HAP-1 (cell line): Measurements from ENCODE around the gene ETAA1.

ENCODE experiments used
- DNase-seq, 2 experiments: peaks; one replicate each; pipeline ENCODE4 v3.0.0-alpha.2; 2016 to 2020; ENCODE audit warnings: low spot score in 2 of 2
- H3K27me3 ChIP-seq: fragments of 250-450 bp; sonication (Bioruptor Pico); 2 replicates; pipeline ENCODE4 v1.5.1; 2020; ENCODE audit warnings: low read depth, mild to moderate bottlenecking, moderate library complexity
- H3K36me3 ChIP-seq: fragments of 250-450 bp; sonication (Bioruptor Pico); replicated peaks from 2 replicates; pipeline ENCODE4 v1.5.1; 2020; ENCODE audit warnings: mild to moderate bottlenecking
- H3K4me1 ChIP-seq: fragments of 250-450 bp; sonication (Bioruptor Pico); 2 replicates; pipeline ENCODE4 v1.5.1; 2020; ENCODE audit warnings: mild to moderate bottlenecking
- H3K4me3 ChIP-seq: fragments of 250-450 bp; sonication (Bioruptor Pico); 2 replicates; pipeline ENCODE4 v1.5.1; 2020; ENCODE audit warnings: mild to moderate bottlenecking, moderate library complexity
- H3K9me3 ChIP-seq: fragments of 250-450 bp; sonication (Bioruptor Pico); 2 replicates; pipeline ENCODE4 v1.5.1; 2020; ENCODE audit warnings: mild to moderate bottlenecking, moderate library complexity
- in situ Hi-C: fragments of 300-500 bp; cut with MboI; formaldehyde crosslinking; loops from 3 replicates; pipeline ENCODE4 v1.14.3; 2020; ENCODE audit warnings: low sequenced_read_pairs, inconsistent platforms, mixed read lengths

The ETAA1 gene

DNA sequence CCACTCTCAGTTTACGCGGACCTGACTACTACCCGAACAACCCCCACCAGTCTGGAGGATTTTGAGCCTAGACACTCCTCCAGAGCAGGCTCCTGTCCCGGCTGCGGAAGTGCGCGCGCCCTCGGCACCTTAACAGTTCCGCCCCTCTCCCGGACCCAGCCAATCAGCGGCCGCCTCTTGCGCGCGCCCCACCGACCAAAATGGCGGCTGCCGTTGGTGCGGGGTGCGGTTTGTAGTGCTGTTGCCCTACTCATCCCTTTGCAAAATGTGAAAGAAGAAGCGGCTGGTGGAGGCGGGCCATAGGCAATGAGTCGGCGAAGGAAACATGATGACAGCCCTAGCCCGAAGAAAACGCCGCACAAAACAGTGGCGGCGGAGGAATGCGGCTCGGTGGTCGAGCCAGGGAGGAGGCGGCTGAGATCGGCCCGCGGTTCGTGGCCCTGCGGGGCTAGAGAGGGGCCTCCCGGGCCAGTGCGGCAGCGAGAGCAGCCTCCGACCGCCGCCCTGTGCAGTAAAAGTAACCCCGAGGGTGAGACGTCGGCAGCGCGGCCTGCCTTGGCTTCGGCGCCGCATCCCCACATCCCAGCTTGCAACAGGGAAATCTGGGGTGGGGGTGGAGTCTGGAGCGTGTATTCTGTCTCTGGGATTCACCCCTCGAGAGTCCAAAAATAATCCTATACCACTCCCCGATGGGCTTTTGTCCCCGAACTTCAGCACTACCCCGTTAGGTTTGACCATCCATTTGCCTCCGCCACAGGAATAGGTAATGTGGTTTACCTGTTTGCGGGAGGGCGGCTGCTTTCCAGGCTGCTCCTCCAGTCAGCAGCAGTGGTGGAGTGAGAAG, at the start of gene ETAA1:
TSS of gene ETAA1 (plus strand) at position 191 of the 844 bp plus-strand sequence. CDS start at position 307, 116 bp downstream.
- no peaks in the 10 kb centered on the region for H3K9me3 ChIP-seq
- in situ Hi-C loops, result no loop called here
- H3K27me3 ChIP-seq, result no peaks in the 10 kb centered on the region
- H3K4me1 ChIP-seq, result peaks cover 17% of the 10 kb centered on the region
- DNase-seq, result peak; percentile 76 to 94
- H3K4me3 ChIP-seq, result peak within 1 kb of the TSS; percentile 85
- H3K36me3 ChIP-seq, result peaks cover 14% of the 10 kb centered on the region

- H3K4me3 ChIP-seq, result no peak overlapping the region
- DNase-seq, result no peak
- no peaks in the 10 kb centered on the region for H3K36me3 ChIP-seq
- H3K9me3 ChIP-seq, result no peaks in the 10 kb centered on the region
- H3K27me3 ChIP-seq, result peaks cover 13% of the 10 kb centered on the region
- H3K4me1 ChIP-seq, result no peaks in the 10 kb centered on the region
- in situ Hi-C loops, result no loop called here
These were observed 30.2 kb upstream of the ETAA1 start for GRCh38 chr2:67366832-67367412.

GRCh38 chr2:67374481-67374880, 22.7 kb upstream of the ETAA1 start:
- Histone ChIP-seq H3K27me3 (0 out of 2 replicates have a peak, but pooled peaks cover 2% of the 10 kb centered on the region), H3K4me1 (peaks cover 12% of the 10 kb centered on the region), H3K4me3 (no peak overlapping the region), H3K36me3 (no peaks in the 10 kb centered on the region), H3K9me3 (no peaks in the 10 kb centered on the region)
- in situ Hi-C loops, result no loop called here
- DNase-seq, result peak in 1 of 2 experiments; percentile 10

- in situ Hi-C loops, result no loop called here
- no peaks in the 10 kb centered on the region for H3K9me3 ChIP-seq
- peaks cover 12% of the 10 kb centered on the region for H3K4me1 ChIP-seq
- no peaks in the 10 kb centered on the region for H3K27me3 ChIP-seq
- no peaks in the 10 kb centered on the region for H3K36me3 ChIP-seq
- DNase-seq, result no peak
- no peak overlapping the region for H3K4me3 ChIP-seq
These were observed 22.2 kb upstream of the ETAA1 start for GRCh38 chr2:67374949-67375348.

DNA sequence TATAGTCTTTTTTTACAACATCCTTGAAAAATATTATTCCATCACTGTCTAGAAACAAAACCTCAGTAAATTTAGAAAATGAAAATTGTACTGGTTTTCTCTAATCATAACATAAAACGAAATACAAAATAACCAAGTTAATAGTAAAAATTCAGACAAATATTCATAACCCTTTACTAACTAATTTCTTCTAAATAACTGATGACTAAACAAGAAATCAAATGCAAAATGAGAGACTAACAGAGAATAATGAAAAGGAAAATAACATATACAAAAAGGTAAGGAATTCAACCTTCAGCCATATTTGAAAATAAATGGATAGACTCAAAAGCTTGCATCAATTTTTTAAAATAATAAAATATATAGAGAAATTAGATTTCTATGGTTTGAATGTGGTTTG, 18.6 kb upstream of the ETAA1 start:
- DNase-seq, result no peak
- Histone ChIP-seq H3K36me3 (no peaks in the 10 kb centered on the region), H3K9me3 (no peaks in the 10 kb centered on the region), H3K27me3 (no peaks in the 10 kb centered on the region), H3K4me3 (no peak overlapping the region), H3K4me1 (peaks cover 12% of the 10 kb centered on the region)
- in situ Hi-C loops, result no loop called here

GRCh38 chr2:67379048-67379447, 18.1 kb upstream of the ETAA1 start:
- Histone ChIP-seq H3K4me3 (no peak overlapping the region), H3K9me3 (no peaks in the 10 kb centered on the region), H3K36me3 (no peaks in the 10 kb centered on the region), H3K4me1 (peaks cover 10% of the 10 kb centered on the region), H3K27me3 (no peaks in the 10 kb centered on the region)
- in situ Hi-C loops, result no loop called here
- no peak for DNase-seq

DNA sequence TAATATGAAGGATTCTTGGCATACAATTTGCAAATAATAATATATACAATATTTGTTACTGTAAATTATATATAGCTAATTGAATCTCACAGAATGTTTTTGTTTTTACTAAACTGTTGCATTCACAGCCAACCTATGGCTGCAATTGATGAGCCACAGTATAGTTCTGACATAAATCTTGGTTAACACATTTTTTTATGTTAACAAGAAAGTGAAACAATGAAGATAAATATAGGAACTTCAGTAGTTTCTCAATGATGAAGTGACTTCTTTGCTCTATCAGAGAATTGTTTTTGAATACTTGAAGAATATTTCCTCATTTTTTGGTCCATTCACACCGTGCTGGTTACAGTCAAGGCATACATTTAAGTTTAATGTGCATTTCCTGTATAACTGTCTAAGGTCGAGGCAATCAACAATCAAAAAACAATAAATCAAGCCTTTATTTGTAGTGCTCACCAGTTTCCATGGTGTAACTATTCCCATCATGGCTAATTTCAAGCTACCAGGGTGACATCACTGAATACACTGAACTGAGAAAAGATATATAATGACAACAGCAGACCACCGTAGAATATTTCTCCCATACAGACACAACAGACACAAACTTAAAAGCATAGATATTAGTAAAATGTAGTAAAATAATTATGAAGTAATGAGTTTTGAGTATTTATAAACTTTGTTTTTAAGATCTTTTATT, 12.9 kb upstream of the ETAA1 start:
- DNase-seq, result no peak
- no peaks in the 10 kb centered on the region for H3K27me3 ChIP-seq
- H3K9me3 ChIP-seq, result no peaks in the 10 kb centered on the region
- in situ Hi-C loops, result no loop called here
- H3K4me1 ChIP-seq, result peaks cover 7% of the 10 kb centered on the region
- no peak overlapping the region for H3K4me3 ChIP-seq
- H3K36me3 ChIP-seq, result no peaks in the 10 kb centered on the region

DNA sequence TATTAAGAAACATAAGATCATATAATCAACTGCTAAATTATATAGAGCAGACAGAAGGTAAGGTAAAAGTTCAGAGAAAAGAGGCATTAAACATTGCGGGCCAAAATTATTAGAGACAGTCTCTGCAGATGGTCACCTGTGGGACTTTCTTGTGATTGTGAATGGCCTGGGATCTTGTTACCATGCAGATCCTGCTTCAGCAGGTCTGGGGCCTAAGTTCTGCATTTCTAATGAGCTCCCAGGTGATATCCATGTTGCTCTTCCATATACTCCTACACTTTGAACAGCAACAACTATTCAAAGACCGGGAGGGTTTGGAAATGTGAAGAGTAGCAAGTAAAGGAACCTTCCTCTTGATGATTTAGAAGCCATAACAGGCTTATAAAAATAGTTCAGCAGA, 8.5 kb upstream of the ETAA1 start:
- H3K9me3 ChIP-seq, result no peaks in the 10 kb centered on the region
- no peaks in the 10 kb centered on the region for H3K27me3 ChIP-seq
- no peak for DNase-seq
- in situ Hi-C loops, result no loop called here
- no peaks in the 10 kb centered on the region for H3K36me3 ChIP-seq
- H3K4me1 ChIP-seq, result peaks cover 18% of the 10 kb centered on the region
- no peak overlapping the region for H3K4me3 ChIP-seq

DNA sequence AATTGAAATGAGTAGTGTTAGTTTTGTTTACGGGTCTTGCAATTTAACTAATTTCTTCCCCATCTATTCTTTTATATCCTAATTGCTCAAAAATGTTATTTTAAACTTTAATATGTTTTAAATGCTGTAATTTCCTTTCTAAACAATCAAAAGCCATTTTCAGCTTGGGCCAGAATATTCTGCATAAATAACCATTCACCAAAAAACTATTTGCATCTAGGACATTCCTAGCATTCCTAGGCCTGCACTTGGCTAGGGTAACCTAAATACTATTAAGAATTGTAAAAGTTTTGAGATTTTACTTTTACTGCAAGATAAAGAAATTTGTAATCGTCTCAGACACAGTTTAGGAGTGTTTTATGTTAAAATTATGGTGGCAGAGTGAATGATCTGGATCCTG, 7.8 kb upstream of the ETAA1 start:
- Histone ChIP-seq H3K4me1 (peaks cover 18% of the 10 kb centered on the region), H3K27me3 (no peaks in the 10 kb centered on the region), H3K9me3 (no peaks in the 10 kb centered on the region), H3K36me3 (no peaks in the 10 kb centered on the region), H3K4me3 (no peak overlapping the region)
- no peak for DNase-seq
- in situ Hi-C loops, result no loop called here

DNA sequence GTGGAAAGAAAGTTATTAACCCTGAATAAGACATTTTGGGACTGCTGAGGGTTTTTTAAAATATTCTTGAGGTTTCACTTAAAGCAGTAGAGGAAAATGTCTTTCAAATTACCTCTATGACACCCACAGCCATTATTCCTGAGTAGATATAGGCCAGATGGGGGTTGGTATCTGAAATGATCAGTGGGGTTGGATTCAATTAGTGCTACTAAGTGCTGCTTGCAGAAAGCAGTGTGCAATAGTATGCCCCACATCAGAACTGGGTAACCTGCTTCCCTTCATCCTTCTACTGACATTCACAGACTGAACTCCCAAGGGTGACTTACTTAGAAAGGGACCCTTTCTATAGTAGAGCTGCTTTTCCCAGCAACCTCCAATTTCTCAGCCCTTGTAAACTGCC, 7.3 kb upstream of the ETAA1 start:
- in situ Hi-C loops, result no loop called here
- no peak for DNase-seq
- Histone ChIP-seq H3K4me1 (peaks cover 18% of the 10 kb centered on the region), H3K9me3 (no peaks in the 10 kb centered on the region), H3K36me3 (no peaks in the 10 kb centered on the region), H3K27me3 (no peaks in the 10 kb centered on the region), H3K4me3 (no peak overlapping the region)

DNA sequence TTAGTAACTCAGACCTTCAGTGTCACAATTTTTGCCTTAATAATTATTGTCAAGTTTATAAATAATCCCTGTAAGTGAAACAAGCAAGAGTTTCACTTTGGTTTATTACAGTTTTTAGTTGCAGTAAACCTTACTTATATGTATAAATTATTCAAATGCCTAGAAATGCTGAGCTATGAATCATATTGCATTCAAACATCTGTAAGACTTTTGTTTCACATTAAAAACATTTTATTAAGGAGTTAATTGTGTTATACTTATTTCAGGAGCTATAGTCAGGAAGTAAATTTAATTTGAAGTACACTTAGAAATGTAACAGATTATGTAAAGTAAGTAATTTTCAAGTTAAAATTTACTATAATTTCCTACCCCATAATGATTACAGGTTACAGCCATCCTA, 3.9 kb upstream of the ETAA1 start:
- H3K27me3 ChIP-seq, result no peaks in the 10 kb centered on the region
- no peaks in the 10 kb centered on the region for H3K36me3 ChIP-seq
- H3K9me3 ChIP-seq, result no peaks in the 10 kb centered on the region
- peaks cover 22% of the 10 kb centered on the region for H3K4me1 ChIP-seq
- in situ Hi-C loops, result no loop called here
- H3K4me3 ChIP-seq, result no peak overlapping the region
- no peak for DNase-seq

DNA sequence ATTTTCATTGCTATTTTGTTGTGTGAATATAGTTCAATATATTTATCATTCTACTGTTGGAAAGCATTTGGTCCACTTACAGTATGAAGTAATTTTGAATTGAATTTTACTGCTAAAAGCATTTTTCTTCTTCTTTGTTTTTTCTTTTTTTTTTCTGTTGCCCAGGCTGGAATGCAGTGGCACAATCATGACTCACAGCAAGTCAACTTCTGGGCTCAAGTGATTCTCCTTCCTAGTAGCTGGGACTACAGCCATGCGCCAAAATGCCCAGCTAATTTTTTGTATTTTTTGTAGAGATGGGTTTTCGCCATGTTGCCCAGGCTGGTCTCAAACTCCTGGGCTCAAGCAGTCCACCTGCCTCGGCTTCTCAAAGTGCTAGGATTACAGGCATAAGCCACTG, 2.4 kb upstream of the ETAA1 start:
- peaks cover 18% of the 10 kb centered on the region for H3K4me1 ChIP-seq
- in situ Hi-C loops, result no loop called here
- no peaks in the 10 kb centered on the region for H3K36me3 ChIP-seq
- no peak for DNase-seq
- H3K27me3 ChIP-seq, result no peaks in the 10 kb centered on the region
- H3K4me3 ChIP-seq, result no peak overlapping the region
- H3K9me3 ChIP-seq, result no peaks in the 10 kb centered on the region

DNA sequence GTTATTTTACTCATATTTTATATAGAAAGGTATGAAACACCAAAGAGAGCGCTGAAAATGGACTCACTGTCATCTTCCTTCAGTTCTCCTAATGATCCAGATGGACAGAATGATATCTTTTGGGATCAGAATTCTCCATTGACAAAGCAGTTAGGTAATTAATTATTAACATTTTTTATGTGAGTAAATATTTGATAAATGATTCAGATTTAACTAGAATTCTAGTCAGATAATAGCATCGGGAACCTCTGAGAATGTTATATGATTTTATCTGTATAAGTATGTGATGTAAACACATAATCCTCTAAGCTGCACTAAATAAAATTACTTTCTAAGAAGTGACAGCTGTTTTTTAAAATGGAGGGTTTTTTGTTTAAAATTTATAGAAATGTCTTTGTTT, 2.0 kb downstream of the ETAA1 start:
- Histone ChIP-seq H3K27me3 (no peaks in the 10 kb centered on the region), H3K36me3 (peaks cover 28% of the 10 kb centered on the region), H3K4me3 (peak overlapping the region; percentile 85), H3K4me1 (peaks cover 17% of the 10 kb centered on the region), H3K9me3 (no peaks in the 10 kb centered on the region)
- no peak for DNase-seq
- in situ Hi-C loops, result no loop called here
